H54 (cell line): ENCODE results near the gene PAX7.

Experiments
- DNase-seq: peaks from one replicate; pipeline ENCODE4 v3.0.0; 2011; ENCODE audit warnings: low spot score, mixed read lengths; ENCODE audit not compliant: insufficient read length
- FAIRE-seq: peaks from 3 replicates; lab custom pipeline; 2011; peaks lifted over from hg19 to GRCh38; lab: Jason Lieb, UNC
- POLR2A ChIP-seq: IDR thresholded peaks from 2 replicates; pipeline ENCODE4 v1.6.1; 2011; ENCODE audit warnings: low read depth, mild to moderate bottlenecking, low read length

PAX7 gene

GRCh38 chr1:18641005-18641941 is 10.6 kb downstream of the PAX7 start:
- TF ChIP-seq POLR2A: no peak
- FAIRE-seq (no peak), DNase-seq (no peak)

GRCh38 chr1:18642278-18643095 is 11.8 kb downstream of the PAX7 start:
- DNase-seq (no peak), FAIRE-seq (no peak)
- TF ChIP-seq POLR2A: no peak

GRCh38 chr1:18643154-18644012 is 12.7 kb downstream of the PAX7 start:
- FAIRE-seq (no peak), DNase-seq (no peak)
- TF ChIP-seq POLR2A: no peak

GRCh38 chr1:18644013-18644399 is 13.4 kb downstream of the PAX7 start:
- no peak for TF ChIP-seq POLR2A
- DNase-seq (no peak), FAIRE-seq (no peak)

GRCh38 chr1:18644446-18644845 is 13.8 kb downstream of the PAX7 start:
- DNase-seq (no peak), FAIRE-seq (no peak)

GRCh38 chr1:18644973-18645746 is 14.5 kb downstream of the PAX7 start:
- TF ChIP-seq POLR2A: no peak
- no peak for FAIRE-seq
- no peak for DNase-seq

More at GRCh38 chr1:18644446-18644845, 13.8 kb downstream of the PAX7 start:
- no peak for TF ChIP-seq POLR2A

- FAIRE-seq (no peak), DNase-seq (no peak)
- no peak for TF ChIP-seq POLR2A
Observed at GRCh38 chr1:18645747-18646090, 15.1 kb downstream of the PAX7 start.

- no peak for TF ChIP-seq POLR2A
- FAIRE-seq: no peak
- no peak for DNase-seq
Observed at GRCh38 chr1:18646091-18646785, 15.6 kb downstream of the PAX7 start.

- TF ChIP-seq POLR2A: no peak
- FAIRE-seq: no peak
- DNase-seq: no peak
Observed at GRCh38 chr1:18646786-18647410, 16.3 kb downstream of the PAX7 start.

GRCh38 chr1:18647681-18648214 is 17.1 kb downstream of the PAX7 start:
- DNase-seq (no peak), FAIRE-seq (no peak)
- TF ChIP-seq POLR2A: no peak

GRCh38 chr1:18649693-18650370 is 19.2 kb downstream of the PAX7 start:
- TF ChIP-seq POLR2A: no peak
- FAIRE-seq (no peak), DNase-seq (no peak)
